ENCODE data around the gene NEK4.

DNA sequence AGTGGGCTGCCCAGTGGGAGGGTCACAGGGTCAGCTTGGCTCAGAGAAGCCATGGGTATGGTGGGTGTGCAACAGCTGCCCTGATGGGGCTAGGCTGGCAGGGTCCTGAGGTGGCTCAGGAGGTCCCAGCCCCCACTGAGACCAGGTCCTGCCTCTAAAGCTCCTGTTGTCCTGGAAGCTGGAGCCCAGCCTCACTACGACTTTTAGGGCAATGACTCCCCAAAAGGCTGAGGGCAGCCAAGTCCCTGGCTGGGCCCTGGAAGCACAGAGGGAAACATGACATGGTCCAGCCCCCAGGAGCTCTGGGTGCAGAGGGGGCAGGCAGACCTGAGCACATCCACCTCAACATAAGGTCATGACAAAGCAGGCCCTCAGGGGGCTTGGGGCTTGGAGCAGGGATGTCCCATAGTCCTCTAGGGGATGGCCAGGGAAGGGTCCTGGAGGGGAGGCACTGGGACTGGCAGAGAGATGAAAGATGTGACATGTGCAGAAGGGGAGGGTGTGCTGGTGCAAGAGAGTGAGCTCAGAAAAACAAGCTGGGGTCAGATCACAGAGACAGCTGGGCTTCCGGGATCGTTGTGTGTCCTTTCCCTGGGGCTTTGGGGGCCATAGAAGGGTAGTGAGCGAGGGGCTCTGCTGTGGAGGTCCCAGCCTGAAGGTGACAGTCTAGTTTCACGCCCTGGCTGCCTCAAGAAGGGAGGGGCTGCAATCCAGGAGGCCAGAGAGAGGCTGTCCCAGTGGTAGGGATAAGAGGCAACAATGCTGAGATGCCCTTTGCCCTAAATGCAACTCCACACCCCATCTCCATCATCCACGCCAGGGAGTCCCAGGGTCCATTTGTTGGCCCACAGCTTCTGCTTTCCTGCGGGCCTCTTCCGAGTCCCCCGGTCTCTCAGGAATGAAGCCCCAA, 23.2 kb upstream of the NEK4 start:
- TF ChIP-seq, protein P1, sequence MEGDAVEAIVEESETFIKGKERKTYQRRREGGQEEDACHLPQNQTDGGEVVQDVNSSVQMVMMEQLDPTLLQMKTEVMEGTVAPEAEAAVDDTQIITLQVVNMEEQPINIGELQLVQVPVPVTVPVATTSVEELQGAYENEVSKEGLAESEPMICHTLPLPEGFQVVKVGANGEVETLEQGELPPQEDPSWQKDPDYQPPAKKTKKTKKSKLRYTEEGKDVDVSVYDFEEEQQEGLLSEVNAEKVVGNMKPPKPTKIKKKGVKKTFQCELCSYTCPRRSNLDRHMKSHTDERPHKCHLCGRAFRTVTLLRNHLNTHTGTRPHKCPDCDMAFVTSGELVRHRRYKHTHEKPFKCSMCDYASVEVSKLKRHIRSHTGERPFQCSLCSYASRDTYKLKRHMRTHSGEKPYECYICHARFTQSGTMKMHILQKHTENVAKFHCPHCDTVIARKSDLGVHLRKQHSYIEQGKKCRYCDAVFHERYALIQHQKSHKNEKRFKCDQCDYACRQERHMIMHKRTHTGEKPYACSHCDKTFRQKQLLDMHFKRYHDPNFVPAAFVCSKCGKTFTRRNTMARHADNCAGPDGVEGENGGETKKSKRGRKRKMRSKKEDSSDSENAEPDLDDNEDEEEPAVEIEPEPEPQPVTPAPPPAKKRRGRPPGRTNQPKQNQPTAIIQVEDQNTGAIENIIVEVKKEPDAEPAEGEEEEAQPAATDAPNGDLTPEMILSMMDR (IDR thresholded peaks at IDR 0.05; ENCODE audit: low read depth, low read length) = no peak
- no peak for TF ChIP-seq EZH2phosphoT487 (IDR thresholded peaks at IDR 0.05; ENCODE audit: low read depth)
